ENCODE measurements around the gene LRFN5.
A peak's percentile ranks its signal among the peaks of the same experiment; 100 is the strongest.

Gene LRFN5

DNA sequence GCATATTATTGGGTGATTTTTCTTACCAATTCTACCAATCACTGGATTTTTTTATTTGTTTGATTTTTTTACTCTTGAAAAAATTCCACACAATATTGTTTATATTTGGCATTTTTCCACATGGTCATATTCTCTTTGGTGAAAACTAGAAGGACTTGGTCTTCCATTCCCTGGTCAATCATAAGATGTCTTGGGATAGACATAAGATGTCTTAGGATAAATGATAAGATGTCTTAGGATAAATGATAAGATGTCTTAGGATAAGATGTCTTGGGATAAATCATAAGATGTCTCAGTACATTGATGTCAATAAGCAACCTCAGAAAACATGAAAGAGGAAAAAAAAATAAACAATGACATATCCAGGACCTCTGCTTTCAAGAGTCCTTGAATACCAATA is 309.1 kb downstream of the LRFN5 start:
- no peak for DNase-seq (ENCODE audit: low read depth)
- no peak overlapping the region for H3K4me3 ChIP-seq (ENCODE audit: low read length)
- TF ChIP-seq, protein P1, sequence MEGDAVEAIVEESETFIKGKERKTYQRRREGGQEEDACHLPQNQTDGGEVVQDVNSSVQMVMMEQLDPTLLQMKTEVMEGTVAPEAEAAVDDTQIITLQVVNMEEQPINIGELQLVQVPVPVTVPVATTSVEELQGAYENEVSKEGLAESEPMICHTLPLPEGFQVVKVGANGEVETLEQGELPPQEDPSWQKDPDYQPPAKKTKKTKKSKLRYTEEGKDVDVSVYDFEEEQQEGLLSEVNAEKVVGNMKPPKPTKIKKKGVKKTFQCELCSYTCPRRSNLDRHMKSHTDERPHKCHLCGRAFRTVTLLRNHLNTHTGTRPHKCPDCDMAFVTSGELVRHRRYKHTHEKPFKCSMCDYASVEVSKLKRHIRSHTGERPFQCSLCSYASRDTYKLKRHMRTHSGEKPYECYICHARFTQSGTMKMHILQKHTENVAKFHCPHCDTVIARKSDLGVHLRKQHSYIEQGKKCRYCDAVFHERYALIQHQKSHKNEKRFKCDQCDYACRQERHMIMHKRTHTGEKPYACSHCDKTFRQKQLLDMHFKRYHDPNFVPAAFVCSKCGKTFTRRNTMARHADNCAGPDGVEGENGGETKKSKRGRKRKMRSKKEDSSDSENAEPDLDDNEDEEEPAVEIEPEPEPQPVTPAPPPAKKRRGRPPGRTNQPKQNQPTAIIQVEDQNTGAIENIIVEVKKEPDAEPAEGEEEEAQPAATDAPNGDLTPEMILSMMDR (IDR thresholded peaks at IDR 0.05; ENCODE audit: insufficient read depth, low read depth, low read length, missing control alignments), result no peak

DNA sequence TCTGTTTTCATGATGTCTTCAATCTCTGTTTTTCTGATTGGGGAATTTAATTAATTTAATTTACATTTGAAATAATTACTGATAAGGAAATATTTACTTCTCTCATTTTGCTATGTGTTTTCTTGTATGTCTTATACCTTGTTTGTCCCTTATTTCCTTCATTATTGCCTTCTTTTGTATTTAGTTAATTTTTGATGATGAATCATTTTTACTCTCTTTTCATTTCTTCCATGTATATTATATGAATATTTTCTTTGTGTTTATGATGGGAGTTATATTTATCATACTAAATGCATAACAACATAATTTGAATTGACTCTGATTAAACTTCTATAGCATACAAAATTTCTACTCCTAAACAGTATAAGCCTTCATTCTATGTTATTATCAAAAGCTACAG is 309.6 kb downstream of the LRFN5 start:
- H3K4me3 ChIP-seq (ENCODE audit: low read length), result no peak overlapping the region
- no peak for DNase-seq (ENCODE audit: low read depth)
- TF ChIP-seq, protein P1 (IDR thresholded peaks at IDR 0.05; ENCODE audit: insufficient read depth, low read depth, low read length, missing control alignments), result no peak

- peak; percentile 11 for DNase-seq (ENCODE audit: low read depth)
- no peak overlapping the region for H3K4me3 ChIP-seq (ENCODE audit: low read length)
- TF ChIP-seq, protein P1 (IDR thresholded peaks at IDR 0.05; ENCODE audit: insufficient read depth, low read depth, low read length, missing control alignments), result peak; percentile 25
Measured at GRCh38 chr14:41925409-41925808, 318.7 kb downstream of the LRFN5 start.

DNA sequence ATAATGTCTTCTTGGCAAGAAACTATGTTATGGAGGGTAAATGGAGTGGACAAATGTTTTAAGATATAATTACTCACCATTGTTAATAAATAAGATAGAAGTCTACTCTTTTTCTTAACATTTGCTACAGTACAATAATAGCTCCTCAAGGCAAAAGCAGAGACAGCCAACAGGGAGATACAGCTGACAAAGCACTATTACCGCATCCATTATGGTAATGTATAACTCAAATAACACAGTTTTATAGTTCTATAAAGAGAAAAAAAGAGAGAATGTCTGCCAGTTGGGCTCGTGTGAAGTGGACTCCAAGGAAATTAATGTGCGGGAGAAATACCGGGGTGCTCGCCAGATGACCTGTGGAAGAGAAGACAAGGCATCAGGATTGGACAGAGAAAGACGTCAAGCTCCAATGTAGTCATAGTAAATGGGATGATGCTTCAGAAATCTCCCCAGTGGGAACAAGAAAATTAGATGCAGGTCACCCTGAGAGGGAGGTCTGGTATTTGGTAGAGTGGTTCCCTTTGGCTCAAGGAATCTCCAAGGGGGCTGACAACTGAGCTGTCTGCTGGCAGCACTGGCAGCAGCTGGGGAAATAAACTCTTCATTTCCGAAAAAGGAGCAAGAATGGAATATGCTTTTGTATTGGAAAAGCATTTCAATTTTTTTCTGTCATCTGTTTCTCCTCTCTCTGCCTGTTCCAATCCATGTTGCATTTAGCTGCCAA is 343.9 kb downstream of the LRFN5 start:
- DNase-seq (ENCODE audit: low read depth), result no peak
- TF ChIP-seq, protein P1 (IDR thresholded peaks at IDR 0.05; ENCODE audit: insufficient read depth, low read depth, low read length, missing control alignments), result no peak
- H3K4me3 ChIP-seq (ENCODE audit: low read length), result no peak overlapping the region
